HEK293 (cell line): Measurements from ENCODE around the gene COL4A1.

Experiments
- CTCF ChIA-PET: fragments of 350-600 bp; formaldehyde crosslinking; extraction: SDS; loops from one replicate; lab custom pipeline; 2021; ENCODE audit warnings: antibody characterized with exemption; lab: Yijun Ruan, JAX
- POLR2A ChIA-PET: fragments of 300-600 bp; formaldehyde crosslinking; extraction: SDS; loops from one replicate; lab custom pipeline; 2020; ENCODE audit warnings: antibody characterized with exemption, inconsistent platforms; lab: Yijun Ruan, JAX
- H3K27ac ChIP-seq: fragments of 200-500 bp; sonication (Bioruptor generic); 2 replicates; pipeline ENCODE4 v1.5.1; 2014; ENCODE audit warnings: low read depth, low read length, control low read depth, inconsistent platforms; ENCODE audit errors: extremely low read depth
- H3K36me3 ChIP-seq, 2 experiments: fragments of 200-500 bp in 1 of 2; sonication (Bioruptor generic) in 1 of 2; 1 replicate in 1 of 2; 2 replicates in 1 of 2; pipeline ENCODE4 v1.5.1; 2014 to 2017; ENCODE audit warnings: inconsistent platforms in 2 of 2, low read length in 2 of 2; ENCODE audit not compliant: control insufficient read depth in 2 of 2, insufficient read depth in 1 of 2
- H3K4me1 ChIP-seq: fragments of 200-500 bp; sonication (Bioruptor generic); 2 replicates; pipeline ENCODE4 v1.5.1; 2014; ENCODE audit warnings: mild to moderate bottlenecking, low read length, inconsistent platforms; ENCODE audit not compliant: control insufficient read depth, insufficient read depth
- H3K4me3 ChIP-seq: 2 replicates; pipeline ENCODE4 v1.5.1; 2011; ENCODE audit warnings: low read depth, mild to moderate bottlenecking, control low read depth, low read length, moderate library complexity
- H3K9me3 ChIP-seq: fragments of 200-500 bp; sonication (Bioruptor generic); 2 replicates; pipeline ENCODE4 v1.5.1; 2014; ENCODE audit warnings: low read depth, low read length, inconsistent platforms; ENCODE audit not compliant: control insufficient read depth, insufficient read depth
- GLI4 ChIP-seq: fragments of 450-650 bp; formaldehyde crosslinking; IDR thresholded peaks from 2 replicates; pipeline ENCODE4 v1.5.1; 2016; ENCODE audit warnings: missing biosample characterization, missing genetic modification characterization
- HOXC10 ChIP-seq: sonication (generic); formaldehyde crosslinking; IDR thresholded peaks from 2 replicates; pipeline ENCODE4 v1.8.1; 2023; ENCODE audit warnings: mild to moderate bottlenecking, missing genetic modification reagents
- MYNN ChIP-seq: fragments of 450-650 bp; formaldehyde crosslinking; IDR thresholded peaks from 2 replicates; pipeline ENCODE4 v1.5.1; 2016; ENCODE audit warnings: missing biosample characterization, missing genetic modification characterization, borderline replicate concordance
- YY2 ChIP-seq: fragments of 450-650 bp; formaldehyde crosslinking; IDR thresholded peaks from 2 replicates; pipeline ENCODE4 v1.5.1; 2016; ENCODE audit warnings: missing biosample characterization, missing genetic modification characterization
- ZBTB20 ChIP-seq: fragments of 450-650 bp; formaldehyde crosslinking; IDR thresholded peaks from 2 replicates; pipeline ENCODE4 v1.5.1; 2016; ENCODE audit warnings: missing biosample characterization, missing genetic modification characterization
- ZBTB21 ChIP-seq: fragments of 450-650 bp; formaldehyde crosslinking; IDR thresholded peaks from 2 replicates; pipeline ENCODE4 v1.5.1; 2017; ENCODE audit warnings: missing biosample characterization, missing genetic modification characterization
- ZNF10 ChIP-seq: fragments of 450-650 bp; formaldehyde crosslinking; IDR thresholded peaks from 2 replicates; pipeline ENCODE4 v1.5.1; 2017; ENCODE audit warnings: missing biosample characterization, missing genetic modification characterization
- ZNF132 ChIP-seq: fragments of 450-650 bp; formaldehyde crosslinking; IDR thresholded peaks from 2 replicates; pipeline ENCODE4 v1.5.1; 2017; ENCODE audit warnings: missing biosample characterization, missing genetic modification characterization, borderline replicate concordance
- ZNF16 ChIP-seq: fragments of 450-650 bp; formaldehyde crosslinking; IDR thresholded peaks from 2 replicates; pipeline ENCODE4 v1.5.1; 2016; ENCODE audit warnings: low read depth, missing biosample characterization, missing genetic modification characterization
- ZNF202 ChIP-seq: fragments of 450-650 bp; formaldehyde crosslinking; IDR thresholded peaks from 2 replicates; pipeline ENCODE4 v1.5.1; 2016; ENCODE audit warnings: missing biosample characterization, missing genetic modification characterization, borderline replicate concordance
- ZNF211 ChIP-seq: fragments of 450-650 bp; formaldehyde crosslinking; IDR thresholded peaks from 2 replicates; pipeline ENCODE4 v1.5.1; 2016; ENCODE audit warnings: low read depth, missing biosample characterization, missing genetic modification characterization
- ZNF292 ChIP-seq: fragments of 450-650 bp; formaldehyde crosslinking; IDR thresholded peaks from 2 replicates; pipeline ENCODE4 v1.5.1; 2016; ENCODE audit warnings: low read depth, missing biosample characterization, missing genetic modification characterization, borderline replicate concordance
- ZNF302 ChIP-seq: fragments of 450-650 bp; formaldehyde crosslinking; IDR thresholded peaks from 2 replicates; pipeline ENCODE4 v1.5.1; 2016; ENCODE audit warnings: missing biosample characterization, missing genetic modification characterization, low read depth
- ZNF335 ChIP-seq: fragments of 450-650 bp; formaldehyde crosslinking; conservative IDR thresholded peaks from 2 replicates; pipeline ENCODE4 v1.5.1; 2016; ENCODE audit warnings: missing biosample characterization, missing genetic modification characterization
- ZNF366 ChIP-seq: fragments of 450-650 bp; formaldehyde crosslinking; conservative IDR thresholded peaks from 2 replicates; pipeline ENCODE4 v1.5.1; 2016; ENCODE audit warnings: missing biosample characterization, missing genetic modification characterization
- ZNF433 ChIP-seq: fragments of 450-650 bp; formaldehyde crosslinking; IDR thresholded peaks from 2 replicates; pipeline ENCODE4 v1.5.1; 2016; ENCODE audit warnings: missing biosample characterization, missing genetic modification characterization, low read depth
- ZNF610 ChIP-seq: fragments of 450-650 bp; formaldehyde crosslinking; IDR thresholded peaks from 2 replicates; pipeline ENCODE4 v1.5.1; 2016; ENCODE audit warnings: missing biosample characterization, missing genetic modification characterization, borderline replicate concordance
- ZNF621 ChIP-seq: fragments of 450-650 bp; formaldehyde crosslinking; IDR thresholded peaks from 2 replicates; pipeline ENCODE4 v1.5.1; 2017; ENCODE audit warnings: missing biosample characterization, missing genetic modification characterization
- ZNF624 ChIP-seq: fragments of 450-650 bp; formaldehyde crosslinking; IDR thresholded peaks from 2 replicates; pipeline ENCODE4 v1.5.1; 2017; ENCODE audit warnings: missing biosample characterization, missing genetic modification characterization
- ZNF660 ChIP-seq: fragments of 450-650 bp; IDR thresholded peaks from 2 replicates; pipeline ENCODE4 v1.5.1; 2018; ENCODE audit warnings: missing biosample characterization, mild to moderate bottlenecking, missing genetic modification characterization
- ZNF664 ChIP-seq: fragments of 450-650 bp; formaldehyde crosslinking; IDR thresholded peaks from 2 replicates; pipeline ENCODE4 v1.5.1; 2016; ENCODE audit warnings: missing biosample characterization, missing genetic modification characterization
- ZNF747 ChIP-seq: fragments of 450-650 bp; formaldehyde crosslinking; IDR thresholded peaks from 2 replicates; pipeline ENCODE4 v1.5.1; 2016; ENCODE audit warnings: missing biosample characterization, missing genetic modification characterization
- ZNF792 ChIP-seq: fragments of 450-650 bp; formaldehyde crosslinking; IDR thresholded peaks from 2 replicates; pipeline ENCODE4 v1.5.1; 2016; ENCODE audit warnings: missing biosample characterization, missing genetic modification characterization
- ZNF843 ChIP-seq: fragments of 450-650 bp; formaldehyde crosslinking; IDR thresholded peaks from 2 replicates; pipeline ENCODE4 v1.5.1; 2016; ENCODE audit warnings: missing biosample characterization, missing genetic modification characterization
- TF ChIP-seq, protein P1 (sequence below): fragments of 450-650 bp; formaldehyde crosslinking; IDR thresholded peaks from 2 replicates; pipeline ENCODE4 v1.5.1; 2017; ENCODE audit warnings: missing biosample characterization, missing genetic modification characterization
- TF ChIP-seq, protein P2 (sequence below): fragments of 450-650 bp; formaldehyde crosslinking; IDR thresholded peaks from 2 replicates; pipeline ENCODE4 v1.5.1; 2016; ENCODE audit warnings: missing biosample characterization, missing genetic modification characterization
- TF ChIP-seq, protein P3 (sequence below): fragments of 450-650 bp; IDR thresholded peaks from 2 replicates; pipeline ENCODE4 v1.5.1; 2018; ENCODE audit warnings: missing biosample characterization, mild to moderate bottlenecking, missing genetic modification characterization

The COL4A1 gene

DNA sequence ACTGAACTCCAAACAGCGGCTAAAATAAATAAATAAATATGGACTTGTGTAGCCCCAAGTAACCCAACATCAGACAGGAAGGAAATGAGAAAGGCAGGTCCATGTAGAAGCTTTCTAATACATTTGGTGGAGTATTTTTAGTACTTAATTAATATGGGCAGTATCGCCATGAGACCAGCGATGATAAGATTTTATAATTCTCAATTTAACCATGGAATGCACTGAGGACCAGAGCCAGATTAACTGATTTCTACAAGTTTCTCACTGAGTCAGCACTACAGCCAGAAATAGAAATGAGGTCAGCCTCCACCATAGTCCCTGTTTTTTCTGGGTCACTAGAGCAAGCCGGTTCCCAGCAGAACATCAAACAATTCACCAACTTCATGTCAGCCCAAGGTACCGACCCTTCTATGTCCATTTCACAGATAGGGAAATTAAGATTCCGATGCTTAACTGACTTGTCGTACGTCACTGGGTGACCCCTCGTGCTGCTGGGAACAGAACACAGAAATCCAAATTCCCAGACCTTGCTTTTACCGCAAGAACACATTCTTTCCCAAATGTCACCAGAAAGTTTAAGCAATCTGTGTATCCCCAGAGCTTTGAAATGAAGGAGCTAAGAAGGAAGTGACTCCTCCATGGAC lies 90.4 kb downstream of the COL4A1 start:
- ChIA-PET CTCF (interaction anchor here (1.0 kb wide), 1 partner anchor 9 kb away, joined by 4 read pairs; no protein-coding TSS in a partner anchor), POLR2A (no interaction called here)
- H3K4me1 ChIP-seq = no peaks in the 10 kb centered on the region
- H3K9me3 ChIP-seq = no peaks in the 10 kb centered on the region
- no peak for TF ChIP-seq ZNF664 (tag by site-specific recombination)
- TF ChIP-seq ZNF211 = no peak
- no peak for TF ChIP-seq ZNF292 (tag by site-specific recombination)
- TF ChIP-seq ZNF433 (tag by site-specific recombination) = no peak
- no peak for TF ChIP-seq ZNF610 (tag by site-specific recombination)
- TF ChIP-seq ZNF366 (tag by site-specific recombination) = no peak
- TF ChIP-seq ZNF302 = no peak
- TF ChIP-seq ZBTB20 = no peak
- TF ChIP-seq ZNF10 (tag by site-specific recombination) = no peak
- H3K4me3 ChIP-seq = no peak overlapping the region
- H3K27ac ChIP-seq = no peak overlapping the region
- no peaks in the 10 kb centered on the region for H3K36me3 ChIP-seq

DNA sequence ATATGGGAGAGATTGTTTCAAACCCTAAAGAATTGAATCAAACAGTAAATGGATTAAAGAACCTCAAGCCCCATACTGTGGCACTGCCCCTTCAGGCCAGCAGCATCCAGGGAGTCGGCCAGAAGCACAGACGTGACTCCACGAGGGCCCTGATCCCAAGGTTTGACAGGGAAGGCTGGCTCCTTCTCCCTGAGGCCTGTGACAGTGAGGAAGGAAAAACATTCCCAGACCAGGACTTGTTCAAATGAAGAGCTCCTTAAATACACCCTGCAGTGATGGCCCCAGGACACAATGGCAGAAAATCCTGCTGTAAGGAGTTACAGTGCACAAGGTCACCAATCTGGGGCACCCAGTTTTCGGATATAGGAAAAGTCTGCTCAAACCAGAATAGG lies 91.0 kb downstream of the COL4A1 start:
- ChIA-PET POLR2A (no interaction called here), CTCF (interaction anchor here (1.0 kb wide), 1 partner anchor 9 kb away, joined by 4 read pairs; no protein-coding TSS in a partner anchor)
- TF ChIP-seq, protein P1, sequence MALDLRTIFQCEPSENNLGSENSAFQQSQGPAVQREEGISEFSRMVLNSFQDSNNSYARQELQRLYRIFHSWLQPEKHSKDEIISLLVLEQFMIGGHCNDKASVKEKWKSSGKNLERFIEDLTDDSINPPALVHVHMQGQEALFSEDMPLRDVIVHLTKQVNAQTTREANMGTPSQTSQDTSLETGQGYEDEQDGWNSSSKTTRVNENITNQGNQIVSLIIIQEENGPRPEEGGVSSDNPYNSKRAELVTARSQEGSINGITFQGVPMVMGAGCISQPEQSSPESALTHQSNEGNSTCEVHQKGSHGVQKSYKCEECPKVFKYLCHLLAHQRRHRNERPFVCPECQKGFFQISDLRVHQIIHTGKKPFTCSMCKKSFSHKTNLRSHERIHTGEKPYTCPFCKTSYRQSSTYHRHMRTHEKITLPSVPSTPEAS = no peak
- TF ChIP-seq ZNF335 (tag by site-specific recombination) = no peak
- no peak for TF ChIP-seq ZNF202 (tag by site-specific recombination)
- no peaks in the 10 kb centered on the region for H3K9me3 ChIP-seq
- no peak overlapping the region for H3K27ac ChIP-seq
- H3K36me3 ChIP-seq = no peaks in the 10 kb centered on the region
- H3K4me1 ChIP-seq = no peaks in the 10 kb centered on the region
- H3K4me3 ChIP-seq = no peak overlapping the region

DNA sequence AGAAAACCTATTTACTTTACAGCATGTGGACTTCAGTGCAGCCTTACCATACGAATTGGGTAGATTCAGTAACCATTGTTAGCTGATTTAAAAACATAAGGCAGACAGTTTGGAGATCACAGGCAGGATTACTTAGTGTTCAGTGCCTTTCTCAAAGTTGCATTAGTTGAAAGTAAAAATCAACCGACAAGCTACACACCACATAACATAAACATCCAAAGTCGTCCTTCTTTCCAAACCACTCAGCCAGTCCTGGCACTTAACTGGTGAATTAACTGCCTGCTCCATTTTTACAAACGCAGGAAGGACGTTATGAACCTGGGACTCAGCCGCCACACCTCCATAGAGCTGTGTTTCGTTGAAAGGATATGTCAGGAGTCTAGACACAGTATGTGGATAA lies 91.4 kb downstream of the COL4A1 start:
- CTCF ChIA-PET = interaction anchor here (1.0 kb wide), 1 partner anchor 10 kb away, joined by 4 read pairs; no protein-coding TSS in a partner anchor
- H3K36me3 ChIP-seq = no peaks in the 10 kb centered on the region
- TF ChIP-seq ZNF747 (tag by site-specific recombination) (no peak), ZNF624 (tag by site-specific recombination) (no peak), ZNF132 (tag by site-specific recombination) (no peak), GLI4 (tag by site-specific recombination) (no peak), ZNF16 (tag by site-specific recombination) (no peak), MYNN (no peak), YY2 (no peak), HOXC10 (CRISPR knock-in tag) (no peak), ZNF792 (no peak), ZNF621 (tag by site-specific recombination) (no peak), ZNF843 (tag by site-specific recombination) (no peak), ZNF660 (tag by site-specific recombination) (no peak), ZBTB21 (tag by site-specific recombination) (no peak)
- TF ChIP-seq, protein P2, sequence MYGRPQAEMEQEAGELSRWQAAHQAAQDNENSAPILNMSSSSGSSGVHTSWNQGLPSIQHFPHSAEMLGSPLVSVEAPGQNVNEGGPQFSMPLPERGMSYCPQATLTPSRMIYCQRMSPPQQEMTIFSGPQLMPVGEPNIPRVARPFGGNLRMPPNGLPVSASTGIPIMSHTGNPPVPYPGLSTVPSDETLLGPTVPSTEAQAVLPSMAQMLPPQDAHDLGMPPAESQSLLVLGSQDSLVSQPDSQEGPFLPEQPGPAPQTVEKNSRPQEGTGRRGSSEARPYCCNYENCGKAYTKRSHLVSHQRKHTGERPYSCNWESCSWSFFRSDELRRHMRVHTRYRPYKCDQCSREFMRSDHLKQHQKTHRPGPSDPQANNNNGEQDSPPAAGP (tag by site-specific recombination) = no peak
- TF ChIP-seq, protein P3, sequence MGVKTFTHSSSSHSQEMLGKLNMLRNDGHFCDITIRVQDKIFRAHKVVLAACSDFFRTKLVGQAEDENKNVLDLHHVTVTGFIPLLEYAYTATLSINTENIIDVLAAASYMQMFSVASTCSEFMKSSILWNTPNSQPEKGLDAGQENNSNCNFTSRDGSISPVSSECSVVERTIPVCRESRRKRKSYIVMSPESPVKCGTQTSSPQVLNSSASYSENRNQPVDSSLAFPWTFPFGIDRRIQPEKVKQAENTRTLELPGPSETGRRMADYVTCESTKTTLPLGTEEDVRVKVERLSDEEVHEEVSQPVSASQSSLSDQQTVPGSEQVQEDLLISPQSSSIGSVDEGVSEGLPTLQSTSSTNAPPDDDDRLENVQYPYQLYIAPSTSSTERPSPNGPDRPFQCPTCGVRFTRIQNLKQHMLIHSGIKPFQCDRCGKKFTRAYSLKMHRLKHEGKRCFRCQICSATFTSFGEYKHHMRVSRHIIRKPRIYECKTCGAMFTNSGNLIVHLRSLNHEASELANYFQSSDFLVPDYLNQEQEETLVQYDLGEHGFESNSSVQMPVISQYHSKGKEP (tag by site-specific recombination) = no peak
- TF ChIP-seq, all 188 proteins: peak for 0
- POLR2A ChIA-PET = no interaction called here
- no peak overlapping the region for H3K27ac ChIP-seq
- H3K9me3 ChIP-seq = no peaks in the 10 kb centered on the region
- H3K4me1 ChIP-seq = no peaks in the 10 kb centered on the region
- no peak overlapping the region for H3K4me3 ChIP-seq
